ENCODE measurements around the gene DNAAF1.
"Not testable (repeated sequence)": the region's sequence is repeated elsewhere in the genome, so short reads cannot be mapped to it uniquely, and the experiment has no call there.

DNAAF1 gene

DNA sequence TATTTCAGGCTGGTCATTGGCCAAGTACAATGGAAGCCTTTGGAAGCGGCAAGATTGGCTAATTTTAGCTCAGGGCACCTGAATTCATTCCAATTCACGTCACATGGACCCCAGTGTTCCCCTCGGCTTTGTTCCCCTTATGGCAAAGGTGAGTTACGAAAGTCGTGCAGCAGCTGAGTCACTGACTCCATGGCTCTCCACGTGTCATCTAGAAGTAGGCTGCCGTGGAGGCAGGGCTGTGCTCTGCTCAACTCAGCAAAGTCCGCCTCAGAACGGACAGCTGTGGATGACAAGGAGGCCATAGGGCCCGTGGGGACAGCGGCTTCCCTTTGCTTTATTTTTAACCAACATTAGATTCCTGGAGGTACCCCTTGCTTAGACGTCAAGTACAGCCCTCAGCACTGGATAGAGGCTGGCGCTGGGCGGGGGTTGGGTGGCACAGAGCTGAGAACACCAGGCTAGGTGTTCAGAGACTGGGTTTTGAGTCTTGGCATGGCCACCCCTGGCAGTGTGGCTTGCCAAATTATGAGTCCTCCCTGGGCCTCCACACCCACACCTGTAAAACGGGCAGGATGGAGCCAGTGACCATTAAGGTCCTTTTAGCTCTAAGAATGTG is 69.5 kb downstream of the DNAAF1 start:
- no peak for DNase-seq

DNA sequence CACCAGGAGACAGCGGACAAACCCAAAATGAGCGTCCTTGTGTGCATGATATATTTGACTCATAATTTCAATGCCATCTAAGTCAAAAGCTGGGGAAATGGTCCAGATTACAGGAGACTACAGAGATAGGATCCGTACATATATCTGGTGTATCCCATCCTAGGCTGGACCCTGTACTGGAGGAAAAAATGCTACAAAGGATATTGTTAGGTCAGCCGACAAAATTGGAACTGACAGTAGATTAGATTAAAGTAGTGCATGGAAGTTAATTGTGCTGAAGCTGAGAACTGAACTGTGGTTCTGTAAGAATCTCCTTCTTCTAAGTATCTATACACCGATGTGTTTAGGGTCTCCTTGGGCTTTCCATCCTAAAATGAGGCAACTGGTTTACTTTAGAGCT is 70.4 kb downstream of the DNAAF1 start:
- DNase-seq: no peak

DNA sequence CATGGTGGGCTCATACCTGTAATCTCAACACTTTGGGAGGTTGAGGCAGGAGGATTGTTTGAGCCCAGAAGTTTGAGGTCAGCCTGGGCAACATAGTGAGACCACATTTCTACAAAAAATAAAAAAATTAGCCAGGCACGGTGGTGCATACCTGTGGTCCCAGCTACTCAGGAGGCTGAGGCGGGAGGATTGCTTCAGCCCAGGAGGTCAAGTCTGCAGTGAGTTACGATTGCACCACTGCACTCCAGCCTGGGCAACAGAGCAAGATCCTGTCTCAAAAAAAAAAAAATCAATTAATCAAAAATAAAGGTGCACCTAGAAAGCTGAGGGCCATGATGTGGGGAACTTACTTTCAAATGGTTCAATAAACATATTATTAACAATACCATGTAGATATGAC is 71.0 kb downstream of the DNAAF1 start:
- DNase-seq: not testable (repeated sequence)

DNA sequence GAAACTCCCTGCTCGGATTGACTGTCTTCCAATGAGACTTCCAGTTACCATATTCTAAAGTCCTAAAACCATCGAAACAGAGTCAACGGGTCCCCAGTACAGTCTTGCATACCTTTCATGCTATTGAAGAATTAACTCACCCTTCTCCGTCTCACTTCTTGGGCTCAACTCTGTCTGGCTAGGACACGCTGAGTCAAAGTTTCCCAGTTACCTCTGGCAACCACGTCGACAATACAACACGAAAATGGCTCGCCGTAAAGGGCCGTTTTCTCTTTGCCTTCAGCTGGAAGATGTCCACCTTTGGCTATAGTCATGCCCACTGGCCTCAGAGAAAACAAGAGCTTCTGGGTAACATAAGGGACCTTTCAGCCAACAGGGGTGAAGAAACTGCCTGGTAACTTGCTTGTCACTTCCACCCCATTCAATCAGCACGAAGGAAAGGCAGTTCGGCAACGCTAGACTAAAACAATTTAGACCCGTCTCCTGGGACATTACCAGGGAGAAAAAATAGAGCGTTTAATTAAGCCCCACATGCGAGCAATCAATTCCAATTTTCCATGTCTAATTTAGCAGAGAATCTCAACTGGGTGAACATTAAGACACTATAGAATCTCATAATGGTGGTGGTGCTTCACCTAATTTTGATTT is 73.2 kb downstream of the DNAAF1 start:
- DNase-seq: no peak

DNA sequence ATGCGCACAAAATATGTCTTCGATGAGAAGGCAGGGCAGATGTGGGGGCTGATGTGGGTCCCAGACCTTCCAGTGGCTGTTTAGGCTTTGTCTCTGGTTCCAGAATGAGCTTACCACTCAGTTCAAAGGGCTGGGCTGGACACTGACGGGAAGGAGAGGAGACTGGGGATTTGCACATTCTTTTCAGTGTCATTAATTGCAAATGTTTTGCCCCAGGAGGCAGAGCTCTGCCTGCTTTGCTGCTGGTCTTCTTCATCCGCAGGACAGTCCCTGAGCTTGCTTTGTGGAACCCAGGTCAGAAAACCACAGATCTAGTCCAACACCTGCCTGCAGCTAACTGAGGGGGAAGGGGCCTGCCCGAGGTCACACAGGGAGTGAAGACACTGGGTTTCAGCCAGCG is 73.8 kb downstream of the DNAAF1 start:
- no peak for DNase-seq

DNA sequence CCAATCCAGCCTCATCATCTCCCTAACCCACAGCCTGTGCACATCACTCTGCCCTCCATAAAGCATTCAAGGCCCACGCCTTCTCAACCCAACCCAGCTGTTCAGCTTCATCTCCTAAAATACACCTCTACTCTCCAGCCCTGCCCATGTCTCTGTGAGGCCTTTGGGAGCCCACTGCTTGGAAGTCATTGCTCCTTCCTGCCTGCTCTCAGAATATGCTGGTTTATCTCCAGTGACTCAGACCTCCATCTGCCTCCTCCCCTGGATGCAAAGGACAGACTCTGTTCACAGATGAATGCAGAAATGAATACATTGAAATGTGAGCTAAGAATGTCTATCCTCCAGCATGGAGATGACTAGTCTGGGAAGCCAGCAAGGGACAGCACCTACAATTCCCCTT is 75.7 kb downstream of the DNAAF1 start:
- DNase-seq: no peak

DNA sequence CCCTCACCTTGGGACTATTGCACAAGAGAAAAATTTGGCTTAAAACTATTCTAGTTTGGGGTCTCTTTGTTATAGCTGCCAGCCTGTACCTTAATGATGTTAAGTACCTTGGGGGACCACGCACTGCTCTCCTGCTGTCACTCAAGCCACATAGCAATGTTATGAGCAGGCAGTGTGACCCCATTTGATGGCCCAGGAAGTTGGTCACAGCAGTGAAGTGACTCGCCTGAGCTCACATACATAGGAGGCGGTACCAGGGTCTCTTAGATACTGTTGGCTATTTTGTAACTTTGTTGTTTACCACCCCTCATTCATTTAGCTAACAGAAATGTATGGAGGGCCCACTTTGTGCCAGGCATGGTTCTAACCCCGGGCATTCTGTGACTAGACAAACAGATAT is 78.3 kb downstream of the DNAAF1 start:
- no peak for DNase-seq

DNA sequence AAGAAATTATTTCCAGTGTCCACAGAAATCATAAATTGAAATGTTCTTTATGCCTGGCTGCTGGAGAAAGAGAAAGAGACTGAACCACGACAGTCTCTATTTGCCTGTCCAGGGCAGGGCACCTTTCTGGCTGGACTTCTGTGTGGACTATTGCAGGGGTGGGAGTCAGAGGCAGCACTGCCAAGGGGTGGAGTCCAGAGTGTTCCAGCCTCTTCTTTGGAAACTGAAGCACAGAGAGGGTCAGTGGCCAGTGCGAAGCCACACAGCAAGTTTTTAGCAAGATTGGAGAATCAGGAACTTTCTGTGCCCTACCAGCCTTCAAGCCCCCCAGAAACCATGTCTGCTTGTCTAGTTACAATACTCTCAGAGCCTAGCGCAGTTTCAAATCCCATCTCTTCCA is 79.4 kb downstream of the DNAAF1 start:
- DNase-seq: no peak

DNA sequence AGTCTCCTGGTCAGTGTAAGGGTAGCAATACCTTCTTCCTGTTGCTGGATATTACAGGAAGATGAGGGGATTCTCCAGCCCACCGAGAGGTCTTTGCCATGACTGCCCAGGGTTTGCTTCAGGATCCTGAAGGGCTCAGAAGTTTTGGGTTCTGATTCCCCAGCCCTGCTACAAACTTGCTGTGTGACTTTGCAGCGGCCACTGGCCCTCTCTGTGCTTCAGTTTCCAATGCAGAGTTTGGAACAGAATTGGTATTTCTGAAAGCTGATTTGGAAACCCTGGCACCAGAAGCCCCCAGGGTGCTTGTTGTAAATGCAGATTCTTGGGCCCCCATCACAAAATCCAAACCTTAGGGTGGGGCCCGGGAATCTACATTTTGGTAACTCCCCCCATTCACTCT is 80.0 kb downstream of the DNAAF1 start:
- no peak for DNase-seq

DNA sequence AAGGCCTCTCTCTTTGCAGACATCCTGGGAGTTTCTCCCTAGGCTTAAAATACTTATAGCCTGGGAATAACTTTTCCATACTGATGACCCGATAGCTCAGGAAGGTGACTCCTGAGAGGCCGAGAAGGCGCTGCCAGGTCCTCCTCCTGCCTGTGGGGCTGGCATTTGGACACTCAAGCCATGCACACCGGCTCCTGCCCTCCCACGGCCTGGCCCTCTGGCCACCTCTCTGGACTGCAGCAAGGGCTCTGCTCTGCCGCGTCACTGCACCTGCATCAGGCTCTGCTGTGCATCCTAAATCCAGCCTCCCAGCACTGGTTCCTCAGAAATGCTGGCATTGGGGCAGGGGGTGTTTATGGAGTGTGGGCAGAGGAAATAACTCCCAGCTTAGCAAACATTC is 80.5 kb downstream of the DNAAF1 start:
- DNase-seq: no peak

DNA sequence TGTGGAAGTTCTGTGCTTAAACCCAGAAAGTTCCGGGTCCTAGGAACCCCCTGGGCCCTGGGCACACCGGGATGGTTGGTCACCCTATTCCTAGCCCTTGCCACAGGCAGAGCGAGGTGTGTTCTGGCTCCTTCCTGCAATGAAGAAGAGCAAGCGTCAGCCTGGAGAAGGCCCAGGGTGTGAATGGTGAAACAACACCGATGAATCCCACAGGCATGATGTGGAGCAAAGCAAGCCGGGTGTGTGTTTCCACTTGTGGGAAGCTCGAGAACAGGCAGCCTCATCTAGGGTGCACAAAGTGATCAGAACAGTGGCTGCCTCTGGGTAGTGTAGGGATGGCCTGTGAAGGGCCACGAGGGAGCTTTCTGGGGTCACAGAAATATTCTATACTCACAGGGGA is 80.9 kb downstream of the DNAAF1 start:
- no peak for DNase-seq
